ENCODE results near the gene FTCD. TPM values are rescaled to one million over a fixed set of nuclear protein-coding genes. Genes with fewer than 3 reads are reported as not detected.

FTCD gene
- polyA plus RNA-seq, 1 experiment = 0.06 TPM

GRCh38 chr21:46131588-46131837 lies 23.9 kb downstream of the FTCD start:
- Histone ChIP-seq H3K27me3 (ENCODE audit: control insufficient read depth, insufficient read depth, low read length) (no peaks in the 10 kb centered on the region), H3K4me3 (ENCODE audit: low read depth, low read length) (no peak overlapping the region), H3K36me3 (ENCODE audit: control insufficient read depth, insufficient read depth, low read length) (peaks cover 40% of the 10 kb centered on the region)
- CTCF ChIA-PET = interaction anchor here (1.0 kb wide), 1 partner anchor 158 kb away, joined by 4 read pairs; no protein-coding TSS in a partner anchor
- POLR2A ChIA-PET = no interaction called here
- DNase-seq (ENCODE audit: low read depth) = no peak
- no peak for TF ChIP-seq CTCF (IDR thresholded peaks at IDR 0.05; ENCODE audit: insufficient read depth, low read depth, low read length)

GRCh38 chr21:46130831-46131587 lies 24.4 kb downstream of the FTCD start:
- ChIA-PET CTCF (interaction anchor here (0.9 to 1.0 kb wide), 3 partner anchors 158 to 162 kb away, joined by 3 to 6 read pairs (median 4); no protein-coding TSS in a partner anchor), POLR2A (no interaction called here)
- peaks cover 44% of the 10 kb centered on the region for H3K36me3 ChIP-seq (ENCODE audit: control insufficient read depth, insufficient read depth, low read length)

DNA sequence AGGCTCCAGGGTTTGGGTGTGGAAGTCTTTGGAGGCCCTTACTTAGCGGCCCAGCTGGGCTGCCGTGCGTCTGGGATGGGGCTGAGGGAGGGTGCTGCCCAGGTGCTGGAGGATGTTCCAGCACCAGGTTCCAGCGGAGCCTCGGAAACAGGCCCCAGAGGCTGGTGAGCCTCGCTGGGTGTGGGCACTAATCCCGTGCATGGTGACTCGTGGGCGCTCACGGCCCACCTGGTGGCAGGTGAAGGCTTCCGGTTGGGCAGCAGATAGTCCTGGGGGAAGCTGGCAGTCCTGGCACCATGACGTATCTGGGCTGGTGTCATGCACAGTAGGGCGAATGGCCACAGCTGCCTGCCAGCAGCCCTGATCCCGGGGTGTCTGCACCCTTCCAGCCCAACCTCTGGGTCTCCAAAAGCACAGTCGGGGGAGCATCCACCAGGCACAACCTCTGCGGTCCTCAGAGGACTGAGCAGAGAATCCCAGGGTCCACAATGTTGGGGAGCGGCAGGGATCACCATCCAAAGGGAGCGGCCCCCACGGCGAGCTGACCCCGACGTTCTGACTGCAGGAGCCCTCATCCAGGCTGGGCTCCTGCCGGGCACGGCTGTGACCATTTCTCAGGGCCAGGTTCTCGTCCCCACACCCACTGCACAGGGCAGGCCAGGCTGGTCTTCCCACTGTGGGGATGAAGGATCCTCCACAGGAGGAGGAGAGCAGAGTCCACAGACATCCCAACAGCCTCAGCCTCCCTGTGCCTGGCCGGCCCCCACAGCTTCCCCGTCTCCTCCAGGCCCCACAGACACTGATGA lies 25.3 kb downstream of the FTCD start:
- no peaks in the 10 kb centered on the region for H3K27me3 ChIP-seq (ENCODE audit: control insufficient read depth, insufficient read depth, low read length)
- H3K36me3 ChIP-seq (ENCODE audit: control insufficient read depth, insufficient read depth, low read length) = peaks cover 53% of the 10 kb centered on the region
- no peak for TF ChIP-seq CTCF (IDR thresholded peaks at IDR 0.05; ENCODE audit: insufficient read depth, low read depth, low read length)
- ChIA-PET POLR2A (no interaction called here), CTCF (interaction anchor here (0.9 to 1.0 kb wide), 2 partner anchors 159 to 161 kb away, joined by 3 to 6 read pairs; no protein-coding TSS in a partner anchor)
- DNase-seq (ENCODE audit: low read depth) = no peak
- H3K4me3 ChIP-seq (ENCODE audit: low read depth, low read length) = no peak overlapping the region

More at GRCh38 chr21:46130831-46131587, 24.4 kb downstream of the FTCD start:
- H3K27me3 ChIP-seq (ENCODE audit: control insufficient read depth, insufficient read depth, low read length) = no peaks in the 10 kb centered on the region
- no peak for TF ChIP-seq CTCF (IDR thresholded peaks at IDR 0.05; ENCODE audit: insufficient read depth, low read depth, low read length)
- DNase-seq (ENCODE audit: low read depth) = no peak
- H3K4me3 ChIP-seq (ENCODE audit: low read depth, low read length) = no peak overlapping the region

GRCh38 chr21:46128933-46129571 lies 26.3 kb downstream of the FTCD start:
- TF ChIP-seq CTCF (IDR thresholded peaks at IDR 0.05; ENCODE audit: insufficient read depth, low read depth, low read length) = no peak
- DNase-seq (ENCODE audit: low read depth) = no peak
- POLR2A ChIA-PET = no interaction called here
- Histone ChIP-seq H3K36me3 (ENCODE audit: control insufficient read depth, insufficient read depth, low read length) (peaks cover 63% of the 10 kb centered on the region), H3K27me3 (ENCODE audit: control insufficient read depth, insufficient read depth, low read length) (no peaks in the 10 kb centered on the region), H3K4me3 (ENCODE audit: low read depth, low read length) (no peak overlapping the region)
- CTCF ChIA-PET = interaction anchor here (1.1 to 1.4 kb wide), 2 partner anchors 15 to 156 kb away, joined by 3 to 9 read pairs; no protein-coding TSS in a partner anchor

All from BJ (cell line).